CD4-positive, alpha-beta T cell treated with Interleukin-1 beta for 1 hour (primary cell): ENCODE results near the gene RMRP.
"Not testable (repeated sequence)": the region's sequence is repeated elsewhere in the genome, so short reads cannot be mapped to it uniquely, and the experiment has no call there.

Experiments used
- DNase-seq, 2 donors: peaks; one replicate each; pipeline ENCODE4 v3.0.0-alpha.2; 2020 to 2022

The RMRP gene

DNA sequence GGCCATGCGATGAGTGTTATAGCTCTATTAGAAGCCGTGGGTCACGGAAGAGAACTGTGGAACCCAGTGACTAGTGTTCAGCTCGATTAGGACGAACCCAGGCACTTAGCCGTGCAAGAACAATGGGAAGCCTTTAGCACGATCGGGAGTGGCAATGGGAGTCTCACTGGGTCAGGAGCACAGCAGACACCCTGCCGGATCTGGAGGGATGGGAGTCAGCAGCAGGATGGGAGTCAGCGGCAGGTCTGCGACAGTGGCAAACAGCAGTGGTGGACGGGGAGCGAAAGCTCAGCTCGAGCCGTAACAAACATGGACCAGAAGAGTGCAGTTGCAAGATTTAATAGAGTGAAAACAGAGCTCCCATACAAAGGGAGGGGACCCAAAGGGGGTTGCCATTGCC lies 17.4 kb downstream of the RMRP start:
- not testable (repeated sequence) for DNase-seq

DNA sequence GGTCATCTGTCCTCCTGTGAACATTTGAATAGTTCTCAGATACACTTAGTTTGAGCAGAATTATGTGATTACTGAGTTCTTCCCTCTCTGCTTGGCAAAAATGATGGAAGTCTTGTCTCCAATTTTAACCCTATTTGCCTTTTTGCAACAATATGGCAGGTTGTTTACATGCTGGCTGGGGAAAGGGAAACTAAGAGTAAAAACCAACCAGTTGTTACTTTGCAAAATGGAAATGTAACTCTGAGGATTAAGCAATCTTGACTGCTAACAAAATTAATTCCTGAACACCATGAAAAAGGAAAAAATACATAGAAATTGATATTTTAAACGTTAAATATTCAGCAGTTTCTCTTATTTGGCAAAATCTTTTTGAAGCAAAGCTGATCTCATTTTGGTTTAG lies 18.2 kb downstream of the RMRP start:
- no peak for DNase-seq

DNA sequence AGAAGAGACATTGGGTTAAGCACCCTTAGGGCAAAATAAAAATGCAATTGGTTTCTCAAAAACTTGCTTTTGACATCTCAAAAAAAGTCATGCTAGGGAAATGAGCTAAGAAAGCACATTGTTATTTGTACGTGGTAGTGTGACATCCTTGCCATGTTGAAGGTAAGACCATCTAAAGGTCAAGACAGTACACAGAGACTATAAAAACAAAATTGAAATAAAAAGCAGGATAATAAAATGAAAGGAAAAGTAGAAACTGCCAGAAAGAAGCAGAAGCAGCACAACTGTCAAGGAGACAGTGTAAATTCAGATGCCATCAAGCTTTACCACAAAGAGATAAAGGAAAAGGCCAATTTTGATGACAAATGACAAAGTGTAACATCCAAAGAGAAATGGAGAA lies 18.6 kb downstream of the RMRP start:
- DNase-seq, result not testable (repeated sequence)

DNA sequence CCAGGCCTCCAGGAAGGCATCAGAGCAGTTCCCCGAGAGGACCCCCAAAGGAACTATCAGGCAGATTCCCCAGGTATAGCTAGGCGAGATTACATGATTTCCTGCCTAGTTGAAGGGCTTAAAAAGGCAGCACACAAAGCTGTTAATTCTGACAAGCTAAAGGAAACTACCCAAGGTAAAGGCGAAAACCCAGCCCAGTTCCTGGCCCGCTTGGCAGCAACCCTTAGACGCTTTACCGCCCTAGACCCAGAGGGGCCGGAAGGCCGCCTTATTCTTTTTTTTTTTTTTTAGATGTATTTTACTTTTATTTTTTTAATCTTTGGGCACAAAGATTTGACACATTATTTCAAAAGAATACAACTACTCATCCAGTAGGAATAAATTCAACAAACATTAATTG lies 19.1 kb downstream of the RMRP start:
- peak; percentile 53 to 59 for DNase-seq

DNA sequence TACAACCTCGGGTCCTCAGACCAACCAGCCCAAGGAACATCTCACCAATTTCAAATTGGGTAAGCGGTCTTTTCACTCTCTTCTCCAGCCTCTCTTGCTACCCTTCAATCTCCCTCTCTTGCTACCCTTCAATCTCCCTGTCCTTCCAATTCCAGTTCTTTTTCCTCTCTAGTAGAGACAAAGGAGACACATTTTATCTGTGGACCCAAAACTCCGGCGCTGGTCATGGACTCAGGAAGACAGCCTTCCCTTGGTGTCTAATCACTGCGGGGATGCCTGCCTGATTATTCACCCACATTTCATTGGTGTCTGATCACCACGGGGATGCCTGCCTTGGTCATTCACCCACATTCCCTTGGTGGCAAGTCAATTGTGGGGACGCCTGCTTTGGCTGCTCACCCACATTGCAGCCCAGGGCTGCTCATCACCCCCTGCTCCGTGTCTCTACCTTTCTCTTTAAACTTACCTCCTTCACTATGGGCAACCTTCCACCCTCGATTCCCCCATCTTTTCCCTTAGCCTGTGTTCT lies 20.3 kb downstream of the RMRP start:
- not testable (repeated sequence) for DNase-seq

DNA sequence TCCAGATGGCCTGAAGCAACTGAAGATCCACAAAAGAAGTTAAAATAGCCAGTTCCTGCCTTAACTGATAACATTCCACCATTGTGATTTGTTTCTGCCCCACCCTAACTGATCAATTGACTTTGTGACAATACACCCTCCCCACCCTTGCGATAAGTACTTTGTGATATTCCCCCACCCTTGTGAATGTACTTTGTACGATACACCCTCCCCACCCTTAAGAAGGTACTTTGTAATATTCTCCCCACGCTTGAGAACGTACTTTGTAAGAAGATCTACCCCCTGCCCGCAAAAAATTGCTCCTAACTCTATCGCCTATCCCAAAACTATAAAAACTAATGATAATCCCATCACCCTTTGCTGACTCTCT lies 21.0 kb downstream of the RMRP start:
- DNase-seq, result not testable (repeated sequence)

DNA sequence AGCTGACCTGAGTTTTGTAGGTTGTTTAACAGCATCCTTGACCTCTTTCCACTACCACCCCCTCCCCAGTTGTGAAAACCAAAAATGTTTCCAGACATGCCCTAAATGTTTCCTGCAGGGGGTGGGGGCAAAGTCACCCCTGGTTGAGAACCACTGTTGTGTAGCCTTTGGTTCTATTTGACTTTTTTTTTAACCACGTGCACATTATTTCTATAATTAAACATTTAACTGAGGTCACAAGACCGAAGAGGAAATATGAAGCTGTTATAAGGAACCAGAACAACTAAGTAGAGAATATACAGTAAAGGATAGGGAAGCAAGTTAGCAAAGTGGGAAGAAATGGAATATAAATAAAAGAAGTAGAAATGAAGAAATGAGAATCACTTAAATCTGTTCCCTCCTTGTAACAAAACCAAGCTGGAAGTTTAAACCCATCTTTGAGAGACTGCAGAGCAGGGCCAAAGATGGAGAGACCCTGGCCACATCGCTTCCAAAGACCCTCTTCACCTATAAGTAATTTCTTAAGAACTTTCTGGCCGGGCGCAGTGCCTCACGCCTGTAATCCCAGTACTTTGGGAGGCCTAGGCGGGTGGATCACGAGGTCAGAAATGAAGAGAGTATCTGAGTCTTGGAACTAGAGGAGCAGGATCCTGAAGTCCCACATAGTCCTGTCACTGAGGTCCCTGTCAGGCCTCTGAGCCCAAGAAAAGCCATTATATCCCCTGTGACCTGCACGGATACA lies 21.5 kb downstream of the RMRP start:
- peak in 1 of 2 donors; percentile 27 for DNase-seq

DNA sequence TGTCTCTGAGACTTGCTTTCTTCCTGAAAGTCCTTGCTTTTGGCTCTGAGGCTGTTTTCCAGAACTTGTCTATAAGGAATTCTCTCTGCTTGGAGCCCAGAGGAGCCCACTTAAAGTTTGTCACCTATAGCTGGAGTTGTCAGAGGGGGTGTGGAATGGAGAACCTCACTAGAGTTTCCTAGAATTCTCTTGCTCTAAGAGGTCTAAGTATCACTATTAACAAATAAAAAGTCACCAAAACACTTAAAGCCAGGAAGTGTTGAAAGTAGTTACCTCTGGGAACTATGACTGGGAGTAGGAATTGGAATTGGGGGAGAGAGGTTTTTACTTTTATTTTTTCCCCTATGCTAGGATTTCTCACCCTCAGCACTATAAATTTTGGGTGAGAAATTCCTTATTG lies 22.1 kb downstream of the RMRP start:
- no peak for DNase-seq

DNA sequence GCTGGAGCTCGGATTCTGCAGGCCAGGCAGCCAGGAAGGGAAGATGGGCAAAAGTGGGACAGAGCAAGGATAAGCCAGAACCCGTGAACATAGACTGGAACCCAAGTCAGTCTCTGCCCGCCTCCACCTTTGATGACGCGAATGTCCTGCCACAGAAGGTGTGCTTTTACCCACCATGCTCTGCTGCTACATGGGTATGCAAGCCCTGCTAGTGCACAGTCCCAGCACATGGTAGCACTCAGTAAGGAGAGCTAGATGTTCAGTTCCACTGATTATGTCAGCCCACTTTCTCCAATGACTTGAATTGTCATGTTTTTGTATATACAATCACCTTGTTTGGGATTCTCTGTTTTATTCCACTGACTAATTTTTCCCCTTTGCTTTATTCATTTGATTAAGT lies 28.2 kb downstream of the RMRP start:
- no peak for DNase-seq

DNA sequence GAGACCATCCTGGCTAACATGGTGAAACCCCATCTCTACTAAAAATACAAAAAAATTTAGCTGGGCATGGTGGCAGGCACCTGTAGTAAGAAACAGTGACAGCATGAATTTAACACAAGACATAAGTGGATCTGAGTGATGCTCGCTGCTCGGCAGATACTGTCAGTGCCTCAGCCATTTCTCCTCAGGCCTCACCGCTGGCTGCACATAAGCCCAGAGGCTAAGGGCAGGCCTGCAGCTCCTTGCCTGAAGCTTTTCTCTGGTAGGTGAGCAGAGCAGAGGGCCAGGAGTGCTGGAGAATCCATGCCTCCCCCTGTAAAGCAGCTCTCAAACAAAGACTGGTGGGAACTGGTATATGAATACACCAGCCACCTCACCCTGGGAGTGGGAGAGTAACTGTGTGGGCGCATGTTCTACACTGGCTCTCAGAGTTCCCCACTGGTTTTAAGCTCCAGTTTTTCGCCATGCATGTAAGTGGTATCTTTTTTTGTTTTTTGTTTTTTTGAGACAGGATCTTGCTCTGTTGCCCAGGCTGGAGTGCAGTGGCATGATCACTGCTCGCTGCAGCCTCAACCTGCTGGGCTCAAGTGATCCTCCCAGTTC lies 29.3 kb downstream of the RMRP start:
- no peak for DNase-seq

DNA sequence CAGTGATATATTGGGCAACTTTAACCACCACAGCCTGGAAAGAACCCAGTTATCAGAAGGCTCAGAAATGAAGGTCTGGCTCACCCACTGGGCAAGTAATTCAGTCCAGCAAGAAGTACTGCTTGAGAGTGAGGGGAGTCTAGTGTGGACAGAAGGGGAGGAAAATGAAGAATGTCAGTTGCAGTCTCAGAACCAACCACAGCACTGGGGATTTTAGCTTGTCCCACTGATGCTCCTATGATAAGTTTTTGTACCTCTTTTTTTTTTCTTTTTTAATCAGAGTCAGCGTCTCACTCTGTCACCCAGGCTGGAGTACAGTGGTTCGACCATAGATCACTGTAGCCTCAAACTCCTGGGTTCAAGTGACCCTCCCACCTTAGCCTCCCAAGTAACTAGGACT lies 30.2 kb downstream of the RMRP start:
- DNase-seq, result no peak

DNA sequence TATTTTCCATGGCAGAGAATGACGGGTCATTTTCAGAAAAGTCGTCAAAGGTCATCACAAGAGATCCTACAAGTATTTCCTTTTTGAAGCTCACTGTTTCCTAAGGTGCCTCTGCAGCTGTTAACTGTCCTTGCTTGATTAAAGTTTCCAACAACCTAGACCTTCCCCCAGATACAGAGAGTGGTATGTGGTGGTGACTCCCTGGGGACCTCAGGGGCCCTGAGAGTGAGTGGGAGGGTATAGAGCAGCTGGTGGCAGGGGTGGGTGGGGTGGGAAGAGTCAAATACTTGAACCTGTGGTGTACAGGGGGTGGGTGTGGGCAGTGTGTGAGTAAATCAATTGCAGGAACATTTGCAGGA lies 38.0 kb downstream of the RMRP start:
- DNase-seq, result peak in 1 of 2 donors; percentile 64

DNA sequence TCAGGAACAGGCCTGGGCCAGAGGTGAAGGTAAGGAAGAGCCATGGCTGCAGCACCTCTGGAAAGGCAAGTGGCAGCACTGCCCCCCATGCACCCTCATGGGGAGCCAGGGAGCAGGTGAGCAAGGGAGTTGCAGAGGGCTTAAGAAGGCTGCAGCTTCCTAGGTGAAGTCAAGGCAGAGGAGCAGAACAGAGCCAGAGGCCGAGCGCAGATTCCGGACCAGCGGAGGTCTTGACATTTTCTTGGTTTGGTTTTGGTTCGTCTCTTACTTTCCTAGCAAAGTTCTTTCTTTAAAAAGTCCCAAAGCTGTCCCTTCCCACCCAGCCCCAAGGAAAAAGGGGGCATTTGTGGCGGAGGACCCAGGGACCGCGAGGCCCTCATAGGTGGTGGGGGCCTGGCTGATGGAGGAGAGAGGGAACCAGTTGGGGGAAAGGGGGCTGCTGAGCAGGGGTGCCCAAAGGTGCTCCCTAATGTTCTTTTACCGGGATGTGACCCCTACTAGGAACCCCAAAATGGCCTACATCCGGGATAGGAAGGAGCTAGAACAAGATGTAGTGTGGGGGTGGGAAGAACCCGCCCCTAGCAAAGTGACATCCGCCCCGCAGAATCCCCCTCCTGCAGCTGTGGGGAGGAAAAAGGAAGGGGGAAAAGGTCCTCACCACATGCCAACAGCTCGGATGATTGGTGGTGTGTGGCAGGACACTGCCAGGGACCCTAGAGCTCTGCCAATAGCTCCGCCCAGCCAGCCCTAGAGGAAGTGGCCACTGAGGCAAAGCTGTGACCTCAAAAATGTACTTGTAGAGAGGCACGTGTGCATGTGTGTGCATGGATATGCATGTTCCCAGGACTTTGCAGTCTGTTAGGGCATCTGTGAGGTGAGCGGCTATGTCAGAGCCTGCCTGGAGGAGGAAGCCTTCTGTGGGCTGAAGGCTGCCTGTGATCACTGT lies 38.7 kb downstream of the RMRP start:
- DNase-seq, result peak; percentile 65 to 75

DNA sequence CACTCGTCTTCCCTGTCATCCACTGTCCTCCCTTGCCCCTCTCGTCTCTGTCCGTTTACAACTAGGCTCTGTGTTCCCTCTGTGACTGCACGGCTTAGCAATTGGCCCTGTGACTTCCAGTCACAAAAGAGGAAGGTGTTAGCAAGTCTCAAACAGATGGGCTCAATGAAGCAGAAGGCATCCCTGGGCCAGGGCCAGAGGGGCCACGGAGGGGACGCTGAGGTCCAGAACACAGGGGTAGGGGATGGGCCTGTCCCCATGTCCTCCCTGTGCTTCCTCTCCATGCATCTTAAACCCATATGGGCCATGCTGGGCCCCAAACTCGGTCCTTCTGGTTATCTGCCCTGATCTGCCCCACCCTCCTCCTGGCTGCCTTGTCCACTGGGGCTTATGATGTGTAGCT lies 39.5 kb downstream of the RMRP start, which contains the start of gene CD72:
CD72 (minus strand) TSS at position 89 of the 403 bp plus-strand sequence. CDS start 110 bp downstream, outside the sequence.
- DNase-seq, result peak in 1 of 2 donors; percentile 44

DNA sequence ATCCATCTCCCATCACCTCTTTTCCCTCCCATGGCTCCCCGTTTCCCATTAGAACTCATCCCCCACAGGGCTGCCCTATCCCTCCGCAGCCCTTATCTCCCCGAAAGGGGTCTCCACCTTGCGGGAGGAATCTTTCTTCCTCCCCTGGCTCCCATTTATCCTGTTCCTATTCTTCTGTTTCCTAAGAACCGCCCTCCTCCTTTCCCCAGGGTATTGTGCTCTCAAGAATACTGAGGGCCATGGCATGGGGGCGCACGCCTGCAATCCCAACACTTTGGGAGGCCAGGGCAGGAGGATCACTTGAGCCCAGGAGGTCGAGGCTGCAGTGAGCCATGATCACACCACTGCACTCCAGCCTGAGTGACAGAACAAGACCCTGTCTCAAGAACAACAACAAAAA lies 40.3 kb downstream of the RMRP start:
- DNase-seq, result no peak

DNA sequence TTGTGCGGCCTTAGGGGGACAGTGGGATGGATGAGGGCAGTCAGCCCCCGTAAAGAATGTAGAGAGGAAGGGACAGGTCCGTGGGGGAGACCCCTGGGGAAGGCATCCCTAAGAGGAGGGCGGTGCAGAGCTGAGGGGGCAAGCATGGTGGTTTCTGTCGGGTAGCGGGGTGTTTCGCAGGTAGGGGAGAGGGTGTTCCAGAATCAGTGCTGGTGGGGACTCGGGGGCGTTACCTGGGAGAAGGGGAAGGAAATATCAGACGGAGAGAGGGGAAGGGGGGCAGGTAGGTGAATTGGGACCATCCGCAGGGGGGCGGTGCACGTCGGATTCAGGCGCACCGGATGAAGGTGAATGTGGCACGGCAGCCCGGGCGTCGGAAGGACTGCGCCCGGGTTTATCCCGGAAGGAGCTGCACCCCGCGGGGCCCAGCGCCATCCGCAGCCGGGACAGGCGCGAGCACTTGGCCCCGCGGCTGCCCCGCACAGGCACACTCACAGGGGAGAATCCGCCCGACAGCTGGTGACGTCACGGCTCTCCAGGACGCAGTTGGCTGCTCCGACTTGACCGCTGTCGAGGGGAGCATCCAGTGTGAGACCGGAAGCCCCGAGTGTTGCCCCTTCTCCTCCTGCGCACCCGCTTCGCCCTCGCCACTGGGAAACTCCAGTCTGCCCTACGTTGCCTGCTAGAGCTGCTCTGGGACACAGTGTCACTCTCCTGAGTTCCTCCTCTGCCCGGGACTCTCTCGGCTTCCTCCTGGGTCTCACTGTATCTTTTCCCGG lies 40.9 kb downstream of the RMRP start:
- peak; percentile 82 to 88 for DNase-seq

DNA sequence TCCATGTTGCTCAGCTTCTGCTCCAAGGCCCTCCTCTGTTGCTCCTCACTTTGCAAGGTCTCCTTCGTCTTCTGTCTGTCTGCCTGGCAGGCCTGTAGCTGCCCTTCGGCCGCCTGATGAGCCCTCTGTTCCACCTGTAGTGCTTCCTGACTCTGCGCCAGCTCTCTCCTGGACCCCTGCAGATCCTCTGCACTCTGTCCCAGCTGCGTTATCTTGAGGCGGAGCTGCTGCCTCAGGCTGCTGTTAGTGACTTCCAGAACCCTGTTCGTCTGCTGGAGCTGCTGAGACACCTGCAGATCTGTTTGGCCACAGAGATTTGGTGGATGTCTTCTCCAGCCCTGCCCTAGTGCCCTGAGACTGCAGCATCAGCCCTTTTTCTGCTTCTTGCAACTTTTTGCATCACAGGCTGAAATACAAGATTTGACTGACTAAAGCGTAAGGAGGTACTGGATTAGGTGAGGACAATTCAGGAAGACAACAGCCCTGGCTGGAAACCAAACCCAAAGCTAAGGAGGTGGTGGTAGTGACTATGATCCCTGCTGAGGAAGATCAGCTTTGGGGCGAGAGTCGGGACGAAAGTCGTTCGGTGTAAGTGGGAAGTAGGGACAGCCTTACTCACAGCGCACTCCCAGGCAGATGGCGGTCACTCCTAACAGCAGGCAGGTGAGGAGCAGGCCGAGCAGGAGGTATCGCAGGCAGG lies 41.7 kb downstream of the RMRP start:
- DNase-seq, result no peak

DNA sequence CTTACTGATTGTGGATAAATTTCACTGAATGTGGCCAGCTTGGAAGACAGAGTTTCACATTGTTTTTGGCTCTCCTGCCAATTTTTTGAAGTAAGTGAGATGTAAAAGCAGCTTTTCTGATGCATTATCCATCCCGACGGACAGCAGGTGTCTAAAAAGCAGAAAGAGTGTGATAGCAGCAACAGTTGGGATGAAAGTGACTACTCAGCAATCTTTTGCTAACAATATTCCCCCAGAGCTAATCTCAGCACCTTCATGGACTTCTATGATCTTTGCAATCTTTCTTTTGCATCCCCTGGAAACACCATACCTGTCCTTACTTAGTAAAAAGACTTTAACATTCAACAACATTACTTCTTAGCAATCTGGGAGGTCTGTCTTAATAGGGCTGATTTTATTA lies 45.0 kb downstream of the RMRP start:
- no peak for DNase-seq

DNA sequence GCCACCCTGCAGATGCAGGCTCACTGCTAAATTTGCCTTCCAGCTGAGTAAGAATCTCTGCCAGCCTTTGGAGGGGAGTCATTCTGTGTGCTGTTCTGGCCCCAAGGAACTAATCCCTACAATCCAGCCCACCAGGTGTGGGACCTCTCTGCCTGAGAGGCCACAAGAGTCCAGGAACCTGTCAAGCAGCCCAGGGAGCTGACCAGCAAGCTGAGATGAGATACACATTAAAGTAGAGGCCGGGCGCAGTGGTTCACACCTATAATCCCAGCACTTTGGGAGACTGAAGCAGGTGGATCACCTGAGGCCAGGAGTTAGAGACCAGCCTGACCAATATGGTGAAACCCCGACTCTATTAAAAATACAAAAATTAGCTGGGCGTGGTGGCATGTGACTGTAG lies 45.8 kb downstream of the RMRP start:
- not testable (repeated sequence) for DNase-seq

DNA sequence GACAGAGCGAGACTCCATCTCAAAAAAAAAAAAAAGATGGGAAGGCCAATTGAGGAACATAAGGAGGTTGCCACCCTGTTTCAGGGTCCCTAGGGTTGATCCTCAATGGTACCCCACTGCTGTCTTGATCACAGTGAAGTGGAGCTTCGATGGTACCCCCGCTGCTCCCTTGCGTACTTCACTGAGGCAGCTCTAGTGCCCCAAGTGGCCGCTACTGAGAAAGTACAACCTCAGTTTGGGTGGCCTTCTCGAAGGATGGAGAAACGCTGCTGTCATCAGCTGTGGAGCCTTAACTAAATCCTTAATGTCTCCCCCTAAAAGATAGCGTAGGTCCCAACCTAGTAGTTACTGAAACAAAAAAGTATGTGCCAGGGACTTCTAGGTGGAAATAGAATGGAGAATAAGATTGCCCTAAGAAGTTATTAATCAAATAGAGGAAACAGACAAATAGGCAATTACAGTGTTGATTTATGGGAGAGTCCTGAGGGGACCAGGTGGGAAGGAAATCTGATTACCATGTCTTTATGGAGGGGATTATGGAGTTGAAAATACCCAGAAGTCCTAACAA lies 46.5 kb downstream of the RMRP start:
- peak; percentile 68 to 72 for DNase-seq

DNA sequence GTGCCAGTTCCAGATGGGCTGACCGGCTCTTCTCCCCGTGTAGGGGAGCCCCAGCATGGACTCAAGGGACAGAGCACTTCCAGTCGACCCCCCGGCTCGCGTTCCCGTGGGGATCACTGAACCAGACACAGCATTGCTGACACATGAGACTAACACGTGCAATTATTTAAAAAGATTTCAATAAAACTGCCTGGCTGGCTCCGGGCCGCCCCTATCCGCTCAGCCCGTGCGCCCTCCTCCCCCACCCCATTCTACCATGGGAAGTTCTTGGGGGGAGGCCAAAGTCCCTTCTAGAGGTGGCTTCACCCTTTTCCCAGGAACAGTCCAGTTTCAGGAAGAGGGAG lies 48.0 kb downstream of the RMRP start:
- DNase-seq, result no peak
